Cardiac muscle cell (in vitro differentiated cells and primary cell): ENCODE measurements around the gene CSTB. TPM values are rescaled to one million over a fixed set of nuclear protein-coding genes. Genes with fewer than 3 reads are reported as not detected.

ENCODE experiments used
- DNase-seq, 2 donors: peaks; one replicate each; pipeline versions ENCODE4 v3.0.0 to v3.0.0-alpha.2; 2010 to 2017; ENCODE audit warnings: low read depth in 1 of 2, low spot score in 1 of 2
- H3K27ac ChIP-seq: fragments of 200-600 bp; sonication (generic); 2 replicates; pipeline ENCODE4 v1.5.1; 2016
- H3K27me3 ChIP-seq: fragments of 200-600 bp; sonication (generic); 2 replicates; pipeline ENCODE4 v1.6.0; 2016; ENCODE audit warnings: control low read depth
- H3K36me3 ChIP-seq: fragments of 200-600 bp; sonication (generic); 2 replicates; pipeline ENCODE4 v1.5.1; 2016; ENCODE audit warnings: control low read depth
- H3K4me1 ChIP-seq: fragments of 200-600 bp; sonication (generic); 2 replicates; pipeline ENCODE4 v1.8.1; 2017; ENCODE audit warnings: low read depth, mild to moderate bottlenecking, mixed run types
- H3K4me3 ChIP-seq: fragments of 200-600 bp; sonication (generic); 2 replicates; pipeline ENCODE4 v1.5.1; 2016; ENCODE audit warnings: mild to moderate bottlenecking
- H3K9me3 ChIP-seq: fragments of 200-600 bp; sonication (generic); 2 replicates; pipeline ENCODE4 v1.5.1; 2017; ENCODE audit warnings: low read depth, mild to moderate bottlenecking, control low read depth
- polyA plus RNA-seq: library from polyadenylated mRNA; unstranded; fragments of >200 nt; fragmentation: Nextera tagmentation; extraction: Ambion mirVana; gene quantifications from 2 replicates; pipeline ENCODE4 v1.2.1, GENCODE V29; 2016
- total RNA-seq: library from RNA; depleted of rRNA; stranded (reverse); fragments of >200 nt; gene quantifications from 2 replicates; pipeline ENCODE4 v1.2.3, GENCODE V29; 2016
- TF ChIP-seq, protein P1 (sequence below): IDR thresholded peaks from 2 replicates; pipeline ENCODE4 v1.5.1; 2012; ENCODE audit warnings: low read depth, mild to moderate bottlenecking, low read length

The CSTB gene
- total and polyA plus RNA-seq, 2 experiments from 2014 or later, result 9.8 to 83.3 TPM

DNA sequence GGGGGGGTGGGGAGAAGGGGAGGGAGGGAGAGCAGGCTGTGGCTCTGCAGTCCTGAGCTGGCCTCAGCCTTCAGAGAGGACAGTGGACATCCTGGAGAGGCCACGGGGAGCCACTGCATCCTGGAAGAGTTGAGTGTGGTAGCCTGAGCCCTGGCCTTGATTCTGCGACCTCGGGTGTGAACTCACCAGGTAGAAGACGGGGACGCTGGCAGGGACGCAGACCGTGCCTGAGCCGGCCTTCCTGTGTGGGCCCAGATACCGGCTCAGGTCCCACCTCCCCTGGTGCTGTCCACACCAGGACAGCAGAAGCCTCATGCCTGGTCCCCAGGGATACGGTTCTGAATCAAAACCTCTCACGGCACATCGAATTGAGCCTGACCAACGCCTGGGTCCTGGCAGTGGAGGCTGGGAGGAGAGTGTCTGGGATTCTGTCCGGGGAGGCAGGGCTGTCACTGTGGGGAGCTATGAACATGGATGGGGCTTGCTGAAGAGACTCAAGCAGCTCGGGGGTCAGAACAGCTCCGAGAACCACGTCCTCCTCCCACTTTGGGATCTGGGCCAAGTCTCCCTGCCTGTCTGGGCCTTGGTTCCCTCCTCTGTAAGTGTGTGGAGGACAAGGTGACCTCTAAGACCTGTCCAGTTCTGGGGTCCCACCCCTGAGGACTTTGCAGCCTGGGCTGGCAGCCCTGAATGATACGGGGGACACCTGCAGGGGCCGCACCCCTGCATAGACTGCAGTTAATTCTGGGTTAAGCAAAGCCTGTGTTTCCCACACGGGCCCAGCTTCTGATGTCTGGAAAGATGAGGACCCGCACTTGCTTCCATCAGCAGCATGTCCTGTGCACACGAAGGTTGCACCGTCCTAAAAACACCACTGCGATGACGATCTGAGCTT is 43.6 kb upstream of the CSTB start:
- no peak overlapping the region for H3K4me3 ChIP-seq
- no peak for DNase-seq
- H3K36me3 ChIP-seq, result no peaks in the 10 kb centered on the region
- no peaks in the 10 kb centered on the region for H3K4me1 ChIP-seq
- no peaks in the 10 kb centered on the region for H3K9me3 ChIP-seq
- TF ChIP-seq, protein P1, sequence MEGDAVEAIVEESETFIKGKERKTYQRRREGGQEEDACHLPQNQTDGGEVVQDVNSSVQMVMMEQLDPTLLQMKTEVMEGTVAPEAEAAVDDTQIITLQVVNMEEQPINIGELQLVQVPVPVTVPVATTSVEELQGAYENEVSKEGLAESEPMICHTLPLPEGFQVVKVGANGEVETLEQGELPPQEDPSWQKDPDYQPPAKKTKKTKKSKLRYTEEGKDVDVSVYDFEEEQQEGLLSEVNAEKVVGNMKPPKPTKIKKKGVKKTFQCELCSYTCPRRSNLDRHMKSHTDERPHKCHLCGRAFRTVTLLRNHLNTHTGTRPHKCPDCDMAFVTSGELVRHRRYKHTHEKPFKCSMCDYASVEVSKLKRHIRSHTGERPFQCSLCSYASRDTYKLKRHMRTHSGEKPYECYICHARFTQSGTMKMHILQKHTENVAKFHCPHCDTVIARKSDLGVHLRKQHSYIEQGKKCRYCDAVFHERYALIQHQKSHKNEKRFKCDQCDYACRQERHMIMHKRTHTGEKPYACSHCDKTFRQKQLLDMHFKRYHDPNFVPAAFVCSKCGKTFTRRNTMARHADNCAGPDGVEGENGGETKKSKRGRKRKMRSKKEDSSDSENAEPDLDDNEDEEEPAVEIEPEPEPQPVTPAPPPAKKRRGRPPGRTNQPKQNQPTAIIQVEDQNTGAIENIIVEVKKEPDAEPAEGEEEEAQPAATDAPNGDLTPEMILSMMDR, result no peak
- no peaks in the 10 kb centered on the region for H3K27me3 ChIP-seq
- no peak overlapping the region for H3K27ac ChIP-seq

DNA sequence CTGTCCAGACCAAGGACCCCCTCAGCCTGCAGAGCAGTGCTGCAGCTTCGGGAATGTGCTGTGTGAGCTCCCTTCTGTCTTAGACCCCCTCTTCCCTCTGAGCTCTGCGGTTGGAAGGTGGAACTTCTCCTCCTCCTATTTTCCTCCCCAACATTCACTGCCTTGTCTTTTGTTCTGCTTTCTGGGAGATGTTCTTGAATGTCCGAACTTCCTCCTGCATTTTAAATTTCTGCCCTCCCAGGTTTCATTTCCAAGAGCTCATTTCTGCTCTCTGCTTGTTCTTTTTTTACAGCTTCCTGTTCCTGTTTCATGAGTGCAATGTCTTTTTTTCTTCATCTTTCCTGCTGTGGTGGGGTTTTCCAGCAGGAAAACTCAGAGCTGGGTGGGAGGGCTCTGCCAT is 42.6 kb upstream of the CSTB start:
- TF ChIP-seq, protein P1, result no peak
- Histone ChIP-seq H3K27ac (no peak overlapping the region), H3K4me1 (no peaks in the 10 kb centered on the region), H3K27me3 (no peaks in the 10 kb centered on the region), H3K4me3 (no peak overlapping the region), H3K36me3 (no peaks in the 10 kb centered on the region), H3K9me3 (no peaks in the 10 kb centered on the region)
- no peak for DNase-seq

GRCh38 chr21:43817157-43818086 is 41.3 kb upstream of the CSTB start:
- TF ChIP-seq, protein P1, result no peak
- Histone ChIP-seq H3K27me3 (no peaks in the 10 kb centered on the region), H3K36me3 (no peaks in the 10 kb centered on the region), H3K9me3 (no peaks in the 10 kb centered on the region), H3K27ac (no peak overlapping the region), H3K4me1 (no peaks in the 10 kb centered on the region), H3K4me3 (no peak overlapping the region)
- no peak for DNase-seq

DNA sequence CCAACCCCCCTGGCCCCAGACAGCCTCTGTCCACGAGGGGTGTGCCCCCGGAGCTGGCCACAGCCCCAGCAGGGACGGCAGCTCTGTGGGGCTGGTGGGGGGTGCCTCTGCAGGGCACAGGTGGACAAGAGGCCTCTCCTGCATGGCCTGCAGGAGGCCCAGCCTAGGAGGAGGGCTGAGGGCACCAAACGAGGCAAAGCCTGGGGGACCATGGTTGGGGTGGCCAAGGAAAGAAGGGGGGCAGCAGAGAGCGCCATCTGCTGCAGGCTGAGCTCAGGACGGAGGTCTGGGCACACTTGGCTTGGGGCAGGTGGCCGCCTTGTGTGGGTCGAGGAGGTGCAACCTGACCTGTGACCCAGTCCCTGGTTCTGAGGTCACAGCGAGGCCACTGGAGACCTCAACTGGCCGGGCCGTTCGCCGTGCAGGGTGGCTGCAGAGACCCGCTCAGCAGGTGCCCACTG is 40.5 kb upstream of the CSTB start:
- DNase-seq, result no peak
- Histone ChIP-seq H3K27me3 (no peaks in the 10 kb centered on the region), H3K4me3 (no peak overlapping the region), H3K27ac (no peak overlapping the region), H3K9me3 (no peaks in the 10 kb centered on the region), H3K4me1 (no peaks in the 10 kb centered on the region), H3K36me3 (no peaks in the 10 kb centered on the region)
- TF ChIP-seq, protein P1, result no peak

DNA sequence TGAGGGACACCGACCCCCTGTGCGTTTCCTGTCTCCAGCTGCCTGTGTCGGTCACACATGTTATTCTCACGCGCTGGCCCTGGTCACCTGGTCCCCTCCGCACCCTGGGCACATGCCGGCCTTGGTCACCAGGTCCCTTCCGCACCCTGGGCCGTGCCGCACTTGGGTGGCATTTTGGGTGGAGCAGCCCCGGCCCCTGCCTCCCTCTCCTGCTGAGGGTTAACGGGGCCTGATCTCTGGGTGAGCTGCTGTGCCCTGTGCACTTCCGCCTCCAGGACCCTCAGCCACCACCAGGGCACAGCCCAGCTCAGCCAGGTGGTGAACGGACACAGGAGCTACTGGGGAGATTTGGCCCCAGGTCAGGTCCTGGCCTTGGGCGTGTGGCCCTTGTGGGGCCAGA is 39.9 kb upstream of the CSTB start:
- H3K9me3 ChIP-seq, result no peaks in the 10 kb centered on the region
- H3K36me3 ChIP-seq, result no peaks in the 10 kb centered on the region
- H3K27me3 ChIP-seq, result no peaks in the 10 kb centered on the region
- TF ChIP-seq, protein P1, result no peak
- DNase-seq, result no peak
- H3K4me1 ChIP-seq, result no peaks in the 10 kb centered on the region
- no peak overlapping the region for H3K4me3 ChIP-seq
- H3K27ac ChIP-seq, result no peak overlapping the region
